CD14-positive monocyte (primary cell): ENCODE measurements around the gene STARD7. TPM values are rescaled to one million over a fixed set of nuclear protein-coding genes. Genes with fewer than 3 reads are reported as not detected.
"Not testable (repeated sequence)": the region's sequence is repeated elsewhere in the genome, so short reads cannot be mapped to it uniquely, and the experiment has no call there.

Experiments used
- DNase-seq, 3 donors: peaks; one replicate each; pipeline ENCODE4 v3.0.0-alpha.2; 2011 to 2022
- H2AFZ ChIP-seq: 2 replicates; pipeline ENCODE4 v1.6.0; 2012; ENCODE audit warnings: mild to moderate bottlenecking, low read depth, low read length, inconsistent platforms; ENCODE audit not compliant: insufficient read depth, poor library complexity, severe bottlenecking
- H3K27ac ChIP-seq, 2 donors: 1 replicate in 1 of 2; 2 replicates in 1 of 2; pipeline ENCODE4 v1.5.1; 2012 to 2013; ENCODE audit warnings: low read length in 2 of 2, control low read depth in 1 of 2, inconsistent platforms in 1 of 2, low read depth in 1 of 2, mild to moderate bottlenecking in 1 of 2
- H3K27me3 ChIP-seq, 2 donors: one replicate each; pipeline versions ENCODE4 v1.6.0 to v1.6.1; 2011 to 2013; ENCODE audit warnings: low read length in 2 of 2; ENCODE audit not compliant: control insufficient read depth in 2 of 2, insufficient read depth in 2 of 2
- H3K36me3 ChIP-seq, 2 donors: replicated peaks in 1 of 2; 1 replicate in 1 of 2; 2 replicates in 1 of 2; pipeline versions ENCODE4 v1.5.1 to v1.6.1; 2012 to 2013; ENCODE audit warnings: low read length in 2 of 2, control low read depth in 1 of 2, inconsistent platforms in 1 of 2, mild to moderate bottlenecking in 1 of 2; ENCODE audit not compliant: insufficient read depth in 2 of 2, control insufficient read depth in 1 of 2
- H3K4me1 ChIP-seq, 2 donors: 1 replicate in 1 of 2; 2 replicates in 1 of 2; pipeline versions ENCODE4 v1.5.1 to v1.6.1; 2012 to 2013; ENCODE audit warnings: low read length in 2 of 2, control low read depth in 1 of 2, inconsistent platforms in 1 of 2, mild to moderate bottlenecking in 1 of 2, moderate library complexity in 1 of 2; ENCODE audit not compliant: insufficient read depth in 2 of 2, control insufficient read depth in 1 of 2
- H3K4me2 ChIP-seq: replicated peaks from 2 replicates; pipeline ENCODE3; 2012; ENCODE audit warnings: low read length, moderate library complexity, mild to moderate bottlenecking; ENCODE audit not compliant: poor library complexity, severe bottlenecking; ENCODE audit errors: extremely low read depth
- H3K4me3 ChIP-seq, 3 experiments: fragments of 200-600 bp in 1 of 3; sonication (generic) in 1 of 3; replicated peaks in 1 of 3; 1 replicate in 2 of 3; 2 replicates in 1 of 3; pipeline ENCODE4 v1.5.1; 2011 to 2013; ENCODE audit warnings: low read length in 3 of 3, mild to moderate bottlenecking in 3 of 3, control low read depth in 2 of 3, low read depth in 2 of 3, inconsistent platforms in 1 of 3, moderate library complexity in 1 of 3
- H3K79me2 ChIP-seq: 2 replicates; pipeline ENCODE4 v1.6.0; 2012; ENCODE audit warnings: mild to moderate bottlenecking, control low read depth, inconsistent platforms, low read length, moderate library complexity; ENCODE audit not compliant: insufficient read depth
- H3K9ac ChIP-seq: 2 replicates; pipeline ENCODE4 v1.6.0; 2017; ENCODE audit warnings: low read length, mild to moderate bottlenecking; ENCODE audit not compliant: insufficient read depth, poor library complexity, severe bottlenecking
- H3K9me3 ChIP-seq, 2 donors: replicated peaks in 1 of 2; 1 replicate in 1 of 2; 2 replicates in 1 of 2; pipeline versions ENCODE4 v1.5.1 to v1.6.1; 2012 to 2013; ENCODE audit warnings: low read length in 2 of 2, control low read depth in 1 of 2; ENCODE audit not compliant: control insufficient read depth in 1 of 2, insufficient read depth in 1 of 2
- H4K20me1 ChIP-seq: 2 replicates; pipeline ENCODE4 v1.6.0; 2012; ENCODE audit warnings: mild to moderate bottlenecking, low read length, control low read depth, moderate library complexity; ENCODE audit not compliant: insufficient read depth
- H3K27ac Mint-ChIP-seq, 7 donors: one replicate each; pipeline ENCODE4 v1.8.0; 2020; ENCODE audit warnings: mild to moderate bottlenecking in 7 of 7, mixed read lengths in 7 of 7, moderate library complexity in 6 of 7, inconsistent platforms in 2 of 7
- H3K27me3 Mint-ChIP-seq, 3 donors: one replicate each; pipeline ENCODE4 v1.8.0; 2021 to 2022; ENCODE audit warnings: low read depth in 3 of 3, mild to moderate bottlenecking in 3 of 3, mixed read lengths in 3 of 3, moderate library complexity in 3 of 3, inconsistent platforms in 1 of 3
- H3K36me3 Mint-ChIP-seq, 2 donors: one replicate each; pipeline ENCODE4 v1.8.0; 2020; ENCODE audit warnings: mixed read lengths in 2 of 2, inconsistent platforms in 1 of 2, mild to moderate bottlenecking in 1 of 2
- H3K4me1 Mint-ChIP-seq: one replicate; pipeline ENCODE4 v1.8.0; 2020; ENCODE audit warnings: mild to moderate bottlenecking, mixed read lengths
- H3K4me3 Mint-ChIP-seq, 2 donors: one replicate each; pipeline ENCODE4 v1.8.0; 2020; ENCODE audit warnings: mild to moderate bottlenecking in 2 of 2, mixed read lengths in 2 of 2, moderate library complexity in 1 of 2
- H3K9me3 Mint-ChIP-seq, 7 donors: one replicate each; pipeline ENCODE4 v1.8.0; 2020 to 2022; ENCODE audit warnings: mixed read lengths in 7 of 7, mild to moderate bottlenecking in 6 of 7, moderate library complexity in 6 of 7, inconsistent platforms in 2 of 7
- WGBS: methylation state at CpG from one replicate; pipeline ENCODE4 v1.1.5; 2013; ENCODE audit warnings: missing lambda C conversion rate; ENCODE audit not compliant: insufficient coverage; 5-methylcytosine and 5-hydroxymethylcytosine counted together
- intact Hi-C, 2 donors: fragments of 100-400 bp; cut with micrococcal nuclease; formaldehyde crosslinking; loops; one replicate each; pipeline versions ENCODE4 v1.15.0 to v1.15.1; 2023
- polyA minus RNA-seq: library from RNA; depleted of rRNA, polyadenylated mRNA; stranded (reverse); fragments of >200 nt; gene quantifications from 2 replicates; pipeline ENCODE4 v1.2.3, GENCODE V29; 2012
- polyA plus RNA-seq, 3 donors: library from polyadenylated mRNA; depleted of rRNA in 1 of 3; unstranded in 2 of 3; stranded (reverse) in 1 of 3; fragments of 300-500 nt in 2 of 3; fragments of >200 nt in 1 of 3; fragmentation: Illumina TruSeq in 2 of 3; gene quantifications; 1 replicate in 2 of 3; 2 replicates in 1 of 3; pipeline ENCODE4 v1.2.3, GENCODE V29; 2012 to 2021
- total RNA-seq, 12 experiments: library from RNA in 1 of 12; stranded (reverse) in 1 of 12; fragments of 120-200 nt in 1 of 12; gene quantifications; one replicate each; pipeline ENCODE4 v1.2.4 and lab custom pipeline; 2013 to 2026; ENCODE audit warnings: mixed read lengths in 6 of 12, inconsistent platforms in 1 of 12
- TF ChIP-seq, protein P1 (sequence below): fragments of 200-600 bp; IDR thresholded peaks from one replicate; pipeline ENCODE4 v1.8.0; 2022; ENCODE audit warnings: antibody characterized with exemption, mild to moderate bottlenecking

The STARD7 gene, protein sequence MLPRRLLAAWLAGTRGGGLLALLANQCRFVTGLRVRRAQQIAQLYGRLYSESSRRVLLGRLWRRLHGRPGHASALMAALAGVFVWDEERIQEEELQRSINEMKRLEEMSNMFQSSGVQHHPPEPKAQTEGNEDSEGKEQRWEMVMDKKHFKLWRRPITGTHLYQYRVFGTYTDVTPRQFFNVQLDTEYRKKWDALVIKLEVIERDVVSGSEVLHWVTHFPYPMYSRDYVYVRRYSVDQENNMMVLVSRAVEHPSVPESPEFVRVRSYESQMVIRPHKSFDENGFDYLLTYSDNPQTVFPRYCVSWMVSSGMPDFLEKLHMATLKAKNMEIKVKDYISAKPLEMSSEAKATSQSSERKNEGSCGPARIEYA
- total RNA-seq (2013), result 120 TPM
- 100 to 1,000 TPM in 2 of 3 donors, 10 to 100 TPM in 1; 38.0 to 179 (median 172) TPM for polyA plus RNA-seq
- 50.8 and 63.0 TPM in 2 replicates for polyA minus RNA-seq
- total RNA-seq (lab: John Stamatoyannopoulos, UW), result 60.5 to 196 (median 116) reads per million in 11 experiments

DNA sequence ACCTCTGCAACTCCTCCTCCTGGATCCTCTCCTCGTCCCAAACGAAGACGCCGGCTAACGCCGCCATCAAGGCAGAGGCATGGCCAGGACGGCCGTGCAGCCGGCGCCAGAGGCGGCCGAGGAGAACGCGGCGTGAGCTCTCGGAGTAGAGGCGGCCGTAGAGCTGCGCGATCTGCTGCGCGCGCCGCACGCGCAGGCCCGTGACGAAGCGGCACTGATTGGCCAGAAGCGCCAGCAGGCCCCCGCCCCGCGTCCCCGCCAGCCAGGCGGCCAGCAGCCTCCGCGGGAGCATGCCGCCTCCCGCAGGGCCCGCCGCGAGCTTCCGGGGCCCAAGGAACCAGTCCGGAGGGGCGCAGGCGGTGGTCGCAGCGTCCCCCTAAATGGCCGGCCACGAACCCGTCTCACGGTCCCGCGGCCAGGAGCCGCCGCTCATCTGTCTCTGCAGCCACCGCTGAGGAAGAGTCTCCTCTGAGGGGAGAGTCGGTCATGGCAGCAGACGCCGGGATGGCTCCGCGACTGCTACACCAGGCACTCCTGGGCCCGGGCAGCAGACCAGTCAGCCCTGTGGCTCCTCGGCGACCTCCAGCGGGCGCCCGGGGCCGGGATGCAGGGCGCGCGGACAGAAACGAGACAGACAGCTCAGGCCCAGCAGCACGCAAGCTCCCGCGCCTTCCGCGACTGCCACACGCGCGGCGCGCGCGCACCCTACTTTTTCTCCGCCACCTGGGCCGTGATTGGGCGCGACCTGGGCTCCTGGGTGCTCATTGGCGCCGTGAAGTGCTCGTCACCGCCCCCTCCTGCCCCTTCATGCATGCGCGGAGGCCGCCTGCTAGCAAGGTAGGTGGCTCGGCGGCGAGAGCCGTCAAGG lies at the start of gene STARD7:
STARD7 (minus strand) TSS at position 685 of the 868 bp plus-strand sequence; CDS start at position 292, 393 bp downstream.
- Histone ChIP-seq H4K20me1 (peaks cover 38% of the 10 kb centered on the region), H3K4me3 (peak within 1 kb of the TSS; percentile 48 to 78 (median 62)), H3K27me3 (no peaks in the 10 kb centered on the region), H3K4me2 (peak within 1 kb of the TSS; percentile 83), H3K36me3 (no peaks in the 10 kb centered on the region), H3K27ac (peak within 1 kb of the TSS; percentile 73 to 78), H3K9me3 (no peaks in the 10 kb centered on the region), H2AFZ (peak within 1 kb of the TSS; percentile 78), H3K79me2 (peaks cover 88% of the 10 kb centered on the region), H3K4me1 (peaks cover 56 to 57% of the 10 kb centered on the region in 2 donors), H3K9ac (peak within 1 kb of the TSS; percentile 81)
- Mint-ChIP-seq H3K4me1 (peaks cover 57% of the 10 kb centered on the region), H3K9me3 (no peaks in the 10 kb centered on the region), H3K4me3 (peak within 1 kb of the TSS; percentile 94 to 95), H3K27ac (peak within 1 kb of the TSS; percentile 85 to 97 (median 93)), H3K36me3 (peaks cover 13 to 38% of the 10 kb centered on the region in 2 donors), H3K27me3 (peaks cover 0 to 1% (median 0%) of the 10 kb centered on the region in 3 donors)
- TF ChIP-seq, protein P1, sequence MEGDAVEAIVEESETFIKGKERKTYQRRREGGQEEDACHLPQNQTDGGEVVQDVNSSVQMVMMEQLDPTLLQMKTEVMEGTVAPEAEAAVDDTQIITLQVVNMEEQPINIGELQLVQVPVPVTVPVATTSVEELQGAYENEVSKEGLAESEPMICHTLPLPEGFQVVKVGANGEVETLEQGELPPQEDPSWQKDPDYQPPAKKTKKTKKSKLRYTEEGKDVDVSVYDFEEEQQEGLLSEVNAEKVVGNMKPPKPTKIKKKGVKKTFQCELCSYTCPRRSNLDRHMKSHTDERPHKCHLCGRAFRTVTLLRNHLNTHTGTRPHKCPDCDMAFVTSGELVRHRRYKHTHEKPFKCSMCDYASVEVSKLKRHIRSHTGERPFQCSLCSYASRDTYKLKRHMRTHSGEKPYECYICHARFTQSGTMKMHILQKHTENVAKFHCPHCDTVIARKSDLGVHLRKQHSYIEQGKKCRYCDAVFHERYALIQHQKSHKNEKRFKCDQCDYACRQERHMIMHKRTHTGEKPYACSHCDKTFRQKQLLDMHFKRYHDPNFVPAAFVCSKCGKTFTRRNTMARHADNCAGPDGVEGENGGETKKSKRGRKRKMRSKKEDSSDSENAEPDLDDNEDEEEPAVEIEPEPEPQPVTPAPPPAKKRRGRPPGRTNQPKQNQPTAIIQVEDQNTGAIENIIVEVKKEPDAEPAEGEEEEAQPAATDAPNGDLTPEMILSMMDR, result peak; percentile 10
- DNase-seq, result peak; percentile 91 to 95 (median 95)
- under 1% methylated on average over 100 of the region's 100 CpGs for WGBS
- intact Hi-C loops, result loop anchor here (1.0 to 5.0 kb wide), 4 partner anchors 16 to 58 kb away; partner anchors contain the start of genes CIAO1 (in 1 of the 2) and TMEM127 (in 1 of the 2)

DNA sequence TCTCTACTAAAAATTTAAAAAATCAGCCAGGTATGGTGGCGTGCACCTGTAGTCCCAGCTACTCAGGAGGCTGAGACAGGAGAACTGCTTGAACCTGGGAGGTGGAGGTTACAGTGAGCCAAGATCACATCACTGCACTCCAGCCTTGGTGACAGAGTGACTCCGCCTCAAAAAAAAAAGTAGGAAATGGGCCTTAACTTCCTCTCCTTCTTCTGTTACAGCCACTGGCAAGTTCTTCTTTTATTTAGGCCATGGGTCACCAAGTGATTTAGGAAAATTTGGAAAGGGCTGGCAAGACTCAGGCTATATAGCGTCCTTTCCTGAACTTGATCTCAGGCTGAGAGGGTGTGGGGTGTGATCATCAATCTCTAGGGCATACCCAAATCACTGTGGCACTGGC lies 49.1 kb upstream of the STARD7 start:
- Histone ChIP-seq H3K79me2 (peaks cover 89% of the 10 kb centered on the region), H3K9ac (peak overlapping the region; percentile 67), H3K4me1 (peaks cover 84 to 85% of the 10 kb centered on the region in 2 donors), H3K4me2 (peak overlapping the region; percentile 64), H3K4me3 (peak overlapping the region in 1 of 3 experiments; percentile 67), H3K36me3 (peaks cover 33 to 65% of the 10 kb centered on the region in 2 donors), H3K27ac (peak overlapping the region; percentile 94 to 99)
- Mint-ChIP-seq H3K36me3 (peaks cover 77 to 89% of the 10 kb centered on the region in 2 donors), H3K4me3 (peak overlapping the region; percentile 50 to 85), H3K4me1 (peaks cover 88% of the 10 kb centered on the region), H3K27ac (peak overlapping the region; percentile 97 to 100 (median 98))
- H3K9me3 ChIP-seq, H2AFZ ChIP-seq, H3K27me3 Mint-ChIP-seq, H3K27me3 ChIP-seq, H4K20me1 ChIP-seq, H3K9me3 Mint-ChIP-seq: not testable (repeated sequence)
- WGBS, result 0% methylated on average over 1 of the region's 3 CpGs
- peak; percentile 74 to 83 (median 82) for DNase-seq
- intact Hi-C loops, result loop anchor here (2.0 kb wide), 2 partner anchors 13 to 15 kb away; no protein-coding TSS in a partner anchor
